KBM-7 (cell line): ENCODE measurements around the gene TADA3.

ENCODE experiments used
- DNase-seq: peaks from one replicate; pipeline ENCODE4 v3.0.0-alpha.2; 2015
- in situ Hi-C: fragments of 300-500 bp; cut with MboI; formaldehyde crosslinking; loops from 2 replicates; pipeline ENCODE4 v1.14.3; 2020; ENCODE audit warnings: low sequenced_read_pairs, low pct_unique_long_range_greater_than_20kb, mixed read lengths

Gene TADA3

GRCh38 chr3:9743548-9743947 is 48.7 kb downstream of the TADA3 start:
- no peak for DNase-seq
- in situ Hi-C loops = no loop called here

GRCh38 chr3:9742560-9742959 is 49.7 kb downstream of the TADA3 start:
- in situ Hi-C loops = no loop called here
- no peak for DNase-seq

GRCh38 chr3:9739181-9739580 is 53.1 kb downstream of the TADA3 start:
- no peak for DNase-seq
- in situ Hi-C loops = no loop called here

GRCh38 chr3:9736831-9737230 is 55.4 kb downstream of the TADA3 start:
- in situ Hi-C loops = no loop called here
- no peak for DNase-seq

- DNase-seq = no peak
- in situ Hi-C loops = no loop called here
Observed at GRCh38 chr3:9732740-9733115, 59.5 kb downstream of the TADA3 start.

GRCh38 chr3:9732080-9732739 is 60.1 kb downstream of the TADA3 start:
- DNase-seq = peak; percentile 81
- in situ Hi-C loops = no loop called here

GRCh38 chr3:9731206-9732079 is 60.8 kb downstream of the TADA3 start, which contains the start of gene BRPF1:
Gene BRPF1, plus strand, starts transcription at chr3:9731735. Its CDS starts 2,406 bp downstream, at chr3:9734141.
- in situ Hi-C loops = no loop called here
- DNase-seq = peak; percentile 95

GRCh38 chr3:9730657-9731205 is 61.5 kb downstream of the TADA3 start:
- DNase-seq = no peak
- in situ Hi-C loops = no loop called here
